K562 (cell line): ENCODE measurements around the gene RAVER2.

Source experiments
- CTCF ChIP-seq, 3 experiments: IDR thresholded peaks in 2 of 3; conservative IDR thresholded peaks in 1 of 3; 2 replicates each; pipeline ENCODE4 v1.5.1; 2011 to 2012; ENCODE audit warnings: low read length in 3 of 3, mild to moderate bottlenecking in 3 of 3, control low read depth in 2 of 3, improper control_type of control experiment in 1 of 3, inconsistent platforms in 1 of 3, low read depth in 1 of 3, mixed read lengths in 1 of 3, moderate library complexity in 1 of 3; ENCODE audit not compliant: insufficient read depth in 2 of 3
- E4F1 ChIP-seq: fragments of 250-450 bp; sonication (Bioruptor Pico); IDR thresholded peaks from 2 replicates; pipeline ENCODE4 v1.5.0; 2021; ENCODE audit warnings: mild to moderate bottlenecking, borderline replicate concordance
- MAFK ChIP-seq: IDR thresholded peaks from 2 replicates; pipeline ENCODE4 v1.6.1; 2011; ENCODE audit warnings: low read length, improper control_type of control experiment
- MAX ChIP-seq: sonication (generic); formaldehyde crosslinking; IDR thresholded peaks from 2 replicates; pipeline ENCODE4 v1.9.0; 2022; ENCODE audit warnings: mild to moderate bottlenecking, missing genetic modification reagents
- MYBL2 ChIP-seq, 2 experiments: fragments of 450-650 bp in 1 of 2; sonication (generic) in 1 of 2; formaldehyde crosslinking in 1 of 2; IDR thresholded peaks; 2 replicates each; pipeline versions ENCODE4 v1.6.1 to v1.8.1; 2017 to 2022; ENCODE audit warnings: borderline replicate concordance in 1 of 2, inconsistent platforms in 1 of 2, low read depth in 1 of 2, mild to moderate bottlenecking in 1 of 2, missing genetic modification reagents in 1 of 2, moderate library complexity in 1 of 2
- NR3C1 ChIP-seq: sonication (generic); formaldehyde crosslinking; IDR thresholded peaks from 2 replicates; pipeline ENCODE4 v1.8.1; 2022; ENCODE audit warnings: missing genetic modification reagents
- PBX2 ChIP-seq, 2 experiments: IDR thresholded peaks in 1 of 2; conservative IDR thresholded peaks in 1 of 2; 2 replicates each; pipeline ENCODE4 v1.6.1; 2016; ENCODE audit warnings: low read depth in 2 of 2, mild to moderate bottlenecking in 1 of 2, missing compliant biosample characterization in 1 of 2, missing genetic modification characterization in 1 of 2, moderate library complexity in 1 of 2
- PHF21A ChIP-seq: fragments of 450-650 bp; IDR thresholded peaks from 2 replicates; pipeline ENCODE4 v1.6.1; 2017; ENCODE audit warnings: low read depth, borderline replicate concordance
- POLR2AphosphoS5 ChIP-seq: IDR thresholded peaks from 2 replicates; pipeline ENCODE4 v1.6.1; 2011; ENCODE audit warnings: mild to moderate bottlenecking, low read depth, low read length, moderate library complexity; ENCODE audit not compliant: control insufficient read depth, insufficient read depth
- POLR3G ChIP-seq: IDR thresholded peaks from 2 replicates; pipeline ENCODE4 v1.6.1; 2011; ENCODE audit not compliant: insufficient read length, insufficient replicate concordance; ENCODE audit errors: extremely low read depth
- STAT5B ChIP-seq: fragments of 250-450 bp; sonication (Bioruptor Pico); IDR thresholded peaks from 2 replicates; pipeline ENCODE4 v1.8.0; 2021; ENCODE audit warnings: mild to moderate bottlenecking, inconsistent platforms
- ZNF274 ChIP-seq: IDR thresholded peaks from 2 replicates; pipeline ENCODE4 v1.6.1; 2011; ENCODE audit warnings: low read depth, mild to moderate bottlenecking, low read length, moderate library complexity, borderline replicate concordance

- TF ChIP-seq NR3C1 (CRISPR knock-in tag) = no peak
- TF ChIP-seq PBX2 (CRISPR knock-in tag; IDR thresholded peaks at IDR 0.05; ENCODE audit: low read depth) = no peak
- no peak for TF ChIP-seq PBX2 (tag; conservative IDR thresholded peaks at IDR 0.05; ENCODE audit: low read depth)
- no peak for TF ChIP-seq PHF21A
- no peak for TF ChIP-seq POLR3G
- no peak for TF ChIP-seq CTCF (IDR thresholded peaks at IDR 0.05 in 2 of 3, conservative IDR thresholded peaks at IDR 0.05 in 1 of 3; ENCODE audit: insufficient read depth in 2 of 3, low read depth in 1 of 3, low read length in 3 of 3)
- TF ChIP-seq MAFK = no peak
- no peak for TF ChIP-seq ZNF274
- no peak for TF ChIP-seq E4F1
- no peak for TF ChIP-seq MAX (CRISPR knock-in tag)
- TF ChIP-seq STAT5B (CRISPR knock-in tag) = no peak
- no peak for TF ChIP-seq POLR2AphosphoS5
- TF ChIP-seq MYBL2 (IDR thresholded peaks at IDR 0.05; ENCODE audit: low read depth) = no peak
- no peak for TF ChIP-seq MYBL2 (CRISPR knock-in tag; IDR thresholded peaks at IDR 0.05; ENCODE audit: borderline replicate concordance)
These were observed 10.6 kb upstream of the RAVER2 start for GRCh38 chr1:64734287-64734652.
